ENCODE results near the gene CAD. TPM values are rescaled to one million over a fixed set of nuclear protein-coding genes. Genes with fewer than 3 reads are reported as not detected.

The CAD gene
- total RNA-seq, 1 experiment from 2014 or later = 41.5 TPM

DNA sequence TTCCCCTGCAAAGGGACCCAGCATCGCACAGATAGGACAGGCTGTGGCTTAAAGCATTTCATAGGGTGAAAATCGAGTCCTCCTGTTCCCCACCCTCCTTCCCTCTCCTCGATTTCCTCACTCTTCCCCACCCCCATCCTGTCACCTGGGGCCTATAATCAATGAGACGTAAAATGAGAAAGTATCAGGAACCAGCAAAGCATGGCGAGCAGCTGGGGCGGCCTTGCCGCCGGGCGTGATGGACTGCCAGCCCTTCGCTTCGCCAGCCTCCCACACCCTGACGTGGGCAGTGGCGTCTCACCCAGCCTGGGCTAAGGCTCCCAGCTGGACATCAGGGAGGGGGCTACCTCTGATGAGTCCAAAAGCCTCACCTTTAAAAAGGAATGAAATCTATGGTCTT is 34.6 kb downstream of the CAD start:
- ChIA-PET CTCF (no interaction called here), POLR2A (ENCODE audit: unreplicated experiment) (no interaction called here)
- BruUV-seq (replicated peaks) = no TSS peak

DNA sequence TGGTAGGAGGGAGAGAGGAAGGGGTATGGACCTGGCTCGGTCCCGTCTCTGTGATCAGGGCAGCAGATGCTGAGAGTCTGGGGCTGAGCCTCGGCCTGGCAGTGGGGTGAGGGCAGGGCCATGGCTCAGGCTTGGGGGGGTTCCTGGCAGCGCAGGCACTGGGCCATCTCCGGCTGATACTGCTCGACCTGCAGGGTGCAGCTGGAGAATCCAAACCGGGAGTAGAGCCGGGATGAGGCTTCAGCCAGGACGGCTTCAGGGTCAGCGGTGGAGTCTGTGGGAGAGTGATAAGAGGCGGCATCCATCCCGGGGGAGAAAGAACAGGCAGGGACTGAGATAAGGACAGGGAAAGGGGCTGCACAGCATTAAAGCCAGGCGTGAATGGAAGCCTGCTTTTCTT is 38.0 kb downstream of the CAD start:
- POLR2A ChIA-PET (ENCODE audit: unreplicated experiment) = no interaction called here

More for the DNA sequence above, 34.6 kb downstream of the CAD start:
- Histone ChIP-seq H4K20me1 (ENCODE audit: insufficient read depth) (no peaks in the 10 kb centered on the region), H3K4me2 (no peak overlapping the region), H3F3A (ENCODE audit: insufficient read depth, low read depth) (no peaks in the 10 kb centered on the region), H3K4me3 (no peak overlapping the region), H3K4me1 (replicated peaks; ENCODE audit: insufficient read depth) (no peaks in the 10 kb centered on the region), H3K79me2 (ENCODE audit: low read depth) (no peaks in the 10 kb centered on the region), H3K36me3 (ENCODE audit: low read depth) (no peaks in the 10 kb centered on the region), H2AFZ (no peak overlapping the region), H3K9me3 (ENCODE audit: insufficient read depth, low read depth) (no peaks in the 10 kb centered on the region), H3K9me2 (ENCODE audit: insufficient read depth) (no peaks in the 10 kb centered on the region), H3K27ac (no peak overlapping the region), H3K27me3 (ENCODE audit: insufficient read depth, low read depth) (peaks cover 9% of the 10 kb centered on the region; the same call in 1 of the 2 replicates)
- TF ChIP-seq EZH2 (IDR thresholded peaks at IDR 0.05; ENCODE audit: low read depth) = no peak
- TF ChIP-seq, protein P1, sequence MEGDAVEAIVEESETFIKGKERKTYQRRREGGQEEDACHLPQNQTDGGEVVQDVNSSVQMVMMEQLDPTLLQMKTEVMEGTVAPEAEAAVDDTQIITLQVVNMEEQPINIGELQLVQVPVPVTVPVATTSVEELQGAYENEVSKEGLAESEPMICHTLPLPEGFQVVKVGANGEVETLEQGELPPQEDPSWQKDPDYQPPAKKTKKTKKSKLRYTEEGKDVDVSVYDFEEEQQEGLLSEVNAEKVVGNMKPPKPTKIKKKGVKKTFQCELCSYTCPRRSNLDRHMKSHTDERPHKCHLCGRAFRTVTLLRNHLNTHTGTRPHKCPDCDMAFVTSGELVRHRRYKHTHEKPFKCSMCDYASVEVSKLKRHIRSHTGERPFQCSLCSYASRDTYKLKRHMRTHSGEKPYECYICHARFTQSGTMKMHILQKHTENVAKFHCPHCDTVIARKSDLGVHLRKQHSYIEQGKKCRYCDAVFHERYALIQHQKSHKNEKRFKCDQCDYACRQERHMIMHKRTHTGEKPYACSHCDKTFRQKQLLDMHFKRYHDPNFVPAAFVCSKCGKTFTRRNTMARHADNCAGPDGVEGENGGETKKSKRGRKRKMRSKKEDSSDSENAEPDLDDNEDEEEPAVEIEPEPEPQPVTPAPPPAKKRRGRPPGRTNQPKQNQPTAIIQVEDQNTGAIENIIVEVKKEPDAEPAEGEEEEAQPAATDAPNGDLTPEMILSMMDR (conservative IDR thresholded peaks at IDR 0.05) = no peak
- intact Hi-C loops (cut with micrococcal nuclease; ENCODE audit: unreplicated experiment) = no loop called here
- DNase-seq = no peak

DNA sequence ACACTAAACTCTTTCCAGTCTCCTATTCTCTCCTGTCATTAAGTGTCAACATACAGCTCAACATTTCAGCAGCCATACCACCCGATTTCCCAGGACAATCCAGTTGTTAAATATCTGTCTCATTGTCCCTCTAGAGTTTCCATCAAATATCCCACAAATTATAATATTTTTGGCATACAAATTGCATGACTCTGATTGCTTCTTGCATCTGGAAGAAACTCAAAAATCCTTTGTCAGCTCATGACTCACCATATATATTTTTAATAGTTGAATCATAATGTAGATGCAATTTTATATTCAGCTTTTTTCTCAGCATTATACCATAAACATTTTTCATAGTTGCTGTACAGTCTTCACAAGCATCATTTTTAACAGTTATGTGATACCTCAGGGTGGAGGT is 38.5 kb downstream of the CAD start:
- intact Hi-C loops (cut with micrococcal nuclease; ENCODE audit: unreplicated experiment) = no loop called here
- Histone ChIP-seq H3K27ac (no peak overlapping the region), H2AFZ (no peak overlapping the region), H3K27me3 (ENCODE audit: insufficient read depth, low read depth) (peaks cover 29% of the 10 kb centered on the region), H3F3A (ENCODE audit: insufficient read depth, low read depth) (no peaks in the 10 kb centered on the region), H3K36me3 (ENCODE audit: low read depth) (no peaks in the 10 kb centered on the region), H3K9me2 (ENCODE audit: insufficient read depth) (no peaks in the 10 kb centered on the region), H3K4me2 (no peak overlapping the region), H3K4me1 (replicated peaks; ENCODE audit: insufficient read depth) (no peaks in the 10 kb centered on the region), H3K9me3 (ENCODE audit: insufficient read depth, low read depth) (no peaks in the 10 kb centered on the region), H3K4me3 (no peak overlapping the region), H4K20me1 (ENCODE audit: insufficient read depth) (no peaks in the 10 kb centered on the region), H3K79me2 (ENCODE audit: low read depth) (no peaks in the 10 kb centered on the region)
- DNase-seq = no peak
- ChIA-PET POLR2A (ENCODE audit: unreplicated experiment) (no interaction called here), CTCF (no interaction called here)
- TF ChIP-seq, protein P1 (conservative IDR thresholded peaks at IDR 0.05) = no peak
- TF ChIP-seq EZH2 (IDR thresholded peaks at IDR 0.05; ENCODE audit: low read depth) = no peak
- no TSS peak for BruUV-seq (replicated peaks)

More for the DNA sequence above, 38.0 kb downstream of the CAD start:
- Histone ChIP-seq H3F3A (ENCODE audit: insufficient read depth, low read depth) (no peaks in the 10 kb centered on the region), H3K4me1 (replicated peaks; ENCODE audit: insufficient read depth) (no peaks in the 10 kb centered on the region), H3K9me3 (ENCODE audit: insufficient read depth, low read depth) (no peaks in the 10 kb centered on the region), H2AFZ (no peak overlapping the region), H3K9me2 (ENCODE audit: insufficient read depth) (no peaks in the 10 kb centered on the region), H4K20me1 (ENCODE audit: insufficient read depth) (no peaks in the 10 kb centered on the region), H3K4me3 (no peak overlapping the region), H3K27me3 (ENCODE audit: insufficient read depth, low read depth) (peaks cover 27% of the 10 kb centered on the region), H3K4me2 (no peak overlapping the region), H3K79me2 (ENCODE audit: low read depth) (no peaks in the 10 kb centered on the region), H3K36me3 (ENCODE audit: low read depth) (no peaks in the 10 kb centered on the region), H3K27ac (no peak overlapping the region)
- intact Hi-C loops (cut with micrococcal nuclease; ENCODE audit: unreplicated experiment) = no loop called here
- no peak for DNase-seq
- BruUV-seq (replicated peaks) = no TSS peak
- TF ChIP-seq EZH2 (IDR thresholded peaks at IDR 0.05; ENCODE audit: low read depth) = no peak
- TF ChIP-seq, protein P1 (conservative IDR thresholded peaks at IDR 0.05) = no peak
- CTCF ChIA-PET = no interaction called here
